Measurements from ENCODE around the gene ENDOV.

ENDOV gene

GRCh38 chr17:80421381-80422090 lies 6.6 kb downstream of the ENDOV start:
- TF ChIP-seq, protein P1, sequence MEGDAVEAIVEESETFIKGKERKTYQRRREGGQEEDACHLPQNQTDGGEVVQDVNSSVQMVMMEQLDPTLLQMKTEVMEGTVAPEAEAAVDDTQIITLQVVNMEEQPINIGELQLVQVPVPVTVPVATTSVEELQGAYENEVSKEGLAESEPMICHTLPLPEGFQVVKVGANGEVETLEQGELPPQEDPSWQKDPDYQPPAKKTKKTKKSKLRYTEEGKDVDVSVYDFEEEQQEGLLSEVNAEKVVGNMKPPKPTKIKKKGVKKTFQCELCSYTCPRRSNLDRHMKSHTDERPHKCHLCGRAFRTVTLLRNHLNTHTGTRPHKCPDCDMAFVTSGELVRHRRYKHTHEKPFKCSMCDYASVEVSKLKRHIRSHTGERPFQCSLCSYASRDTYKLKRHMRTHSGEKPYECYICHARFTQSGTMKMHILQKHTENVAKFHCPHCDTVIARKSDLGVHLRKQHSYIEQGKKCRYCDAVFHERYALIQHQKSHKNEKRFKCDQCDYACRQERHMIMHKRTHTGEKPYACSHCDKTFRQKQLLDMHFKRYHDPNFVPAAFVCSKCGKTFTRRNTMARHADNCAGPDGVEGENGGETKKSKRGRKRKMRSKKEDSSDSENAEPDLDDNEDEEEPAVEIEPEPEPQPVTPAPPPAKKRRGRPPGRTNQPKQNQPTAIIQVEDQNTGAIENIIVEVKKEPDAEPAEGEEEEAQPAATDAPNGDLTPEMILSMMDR (IDR thresholded peaks at IDR 0.05; ENCODE audit: control extremely low read depth, extremely low read depth, low read depth, missing control alignments): no peak
- no peak for DNase-seq (ENCODE audit: extremely low spot score)
- ChIA-PET CTCF (no interaction called here), POLR2A (no interaction called here)

- no peak for DNase-seq (ENCODE audit: extremely low spot score)
- ChIA-PET POLR2A (no interaction called here), CTCF (no interaction called here)
Measured at GRCh38 chr17:80422276-80422675, 7.3 kb downstream of the ENDOV start.

DNA sequence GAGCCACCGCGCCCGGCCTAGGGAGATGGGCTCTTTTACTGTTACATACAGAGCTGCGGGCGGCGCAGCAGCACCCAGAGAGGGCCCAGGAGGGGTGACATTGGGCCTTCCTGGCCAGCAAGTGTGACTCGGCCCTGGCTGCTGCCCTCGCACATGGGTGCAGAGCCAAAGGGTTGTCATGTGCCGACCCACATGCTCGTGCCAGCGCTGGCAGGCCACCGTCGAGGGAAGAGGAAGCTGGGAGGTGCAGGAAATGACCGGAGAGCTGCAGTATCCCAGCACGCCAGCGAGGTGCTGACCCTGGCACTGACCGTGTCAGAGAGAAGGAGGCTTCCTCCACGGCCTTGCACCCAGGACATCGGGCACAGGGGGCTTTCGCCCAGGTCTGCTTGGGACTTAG lies 8.0 kb downstream of the ENDOV start:
- TF ChIP-seq, protein P1 (IDR thresholded peaks at IDR 0.05; ENCODE audit: control extremely low read depth, extremely low read depth, low read depth, missing control alignments): no peak
- POLR2A ChIA-PET: no interaction called here
- CTCF ChIA-PET: interaction anchor here (0.8 to 1.1 kb wide), 2 partner anchors 546 to 566 kb away, joined by 3 read pairs; no protein-coding TSS in a partner anchor
- DNase-seq (ENCODE audit: extremely low spot score): no peak

More at GRCh38 chr17:80422276-80422675, 7.3 kb downstream of the ENDOV start:
- TF ChIP-seq, protein P1 (IDR thresholded peaks at IDR 0.05; ENCODE audit: control extremely low read depth, extremely low read depth, low read depth, missing control alignments): no peak

- CTCF ChIA-PET: interaction anchor here (0.8 to 1.8 kb wide), 7 partner anchors 9 to 565 kb away, joined by 3 to 5 read pairs (median 3); partner anchors contain the start of gene ENDOV
- no peak for DNase-seq (ENCODE audit: extremely low spot score)
- POLR2A ChIA-PET: no interaction called here
- TF ChIP-seq, protein P1 (IDR thresholded peaks at IDR 0.05; ENCODE audit: control extremely low read depth, extremely low read depth, low read depth, missing control alignments): no peak
Measured at GRCh38 chr17:80423536-80424225, 8.7 kb downstream of the ENDOV start.

- ChIA-PET CTCF (interaction anchor here (0.8 to 4.3 kb wide), 9 partner anchors 9 to 558 kb away, joined by 3 to 47 read pairs (median 4); partner anchors contain the start of gene ENDOV), POLR2A (no interaction called here)
- no peak for DNase-seq (ENCODE audit: extremely low spot score)
- TF ChIP-seq, protein P1 (IDR thresholded peaks at IDR 0.05; ENCODE audit: control extremely low read depth, extremely low read depth, low read depth, missing control alignments): no peak
Measured at GRCh38 chr17:80424261-80424660, 9.3 kb downstream of the ENDOV start.

DNA sequence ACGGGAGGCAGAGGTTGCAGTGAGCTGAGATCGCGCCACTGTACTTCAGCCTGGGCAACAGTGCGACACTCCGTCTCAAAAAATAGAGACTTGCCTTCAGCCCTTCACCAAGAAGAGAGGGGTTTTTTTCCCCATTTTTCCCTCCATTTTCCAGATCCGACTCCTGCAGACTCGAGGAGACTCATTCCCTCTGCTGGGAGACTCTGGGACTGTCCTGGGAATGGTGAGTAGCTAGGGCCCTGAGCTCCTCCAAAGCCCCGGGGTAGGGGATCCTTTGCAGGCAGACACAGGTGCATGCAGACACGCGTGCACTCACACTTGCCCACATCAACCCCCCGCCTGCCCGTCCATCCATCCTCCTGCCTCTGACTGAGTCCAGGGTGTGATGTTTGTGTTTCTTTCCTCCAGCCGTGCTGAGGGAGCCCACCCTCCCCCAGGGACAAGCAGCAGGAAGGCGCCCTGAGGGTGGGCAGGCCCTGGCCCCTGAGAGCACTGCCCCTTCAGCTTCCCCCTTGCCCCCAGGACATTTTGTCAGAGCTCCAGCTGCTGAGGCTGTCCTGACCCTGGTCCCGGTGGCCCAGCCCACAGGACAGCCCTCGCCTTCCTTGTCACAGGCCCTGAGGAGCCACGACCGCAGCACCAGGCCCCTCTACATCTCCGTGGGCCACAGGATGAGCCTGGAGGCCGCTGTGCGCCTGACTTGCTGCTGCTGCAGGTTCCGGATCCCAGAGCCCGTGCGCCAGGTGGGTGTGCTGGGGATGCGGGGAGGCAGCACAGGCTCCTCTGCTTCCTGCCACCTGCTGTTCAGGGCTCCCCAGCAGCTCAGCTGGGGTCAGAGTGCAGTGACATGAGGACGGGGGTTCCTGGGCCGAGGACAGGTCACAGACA lies 10.2 kb downstream of the ENDOV start:
- TF ChIP-seq, protein P1 (IDR thresholded peaks at IDR 0.05; ENCODE audit: control extremely low read depth, extremely low read depth, low read depth, missing control alignments): no peak
- ChIA-PET CTCF (interaction anchor here (0.8 to 4.3 kb wide), 10 partner anchors 8 to 557 kb away, joined by 3 to 47 read pairs (median 3); partner anchors contain the start of gene RPTOR), POLR2A (no interaction called here)
- no peak for DNase-seq (ENCODE audit: extremely low spot score)
